ENCODE data around the gene AUTS2. TPM values are rescaled to one million over a fixed set of nuclear protein-coding genes. Genes with fewer than 3 reads are reported as not detected.

Gene AUTS2
- total and polyA plus RNA-seq, 11 donors = 3.4 to 14.0 (median 7.3) TPM

- intact Hi-C loops (cut with DNase I) = no loop called here
- Histone ChIP-seq H3K9me3 (peaks cover 0 to 14% (median 0%) of the 10 kb centered on the region in 12 donors), H3K36me3 (no peaks in the 10 kb centered on the region), H3K27me3 (no peaks in the 10 kb centered on the region), H3K27ac (no peak overlapping the region), H3K4me3 (no peak overlapping the region), H3K4me1 (no peaks in the 10 kb centered on the region)
- no peak for TF ChIP-seq CTCF (IDR thresholded peaks at IDR 0.05)
- TF ChIP-seq POLR2A (IDR thresholded peaks at IDR 0.05) = no peak
- no peak for DNase-seq
- WGBS, 4 donors = 97% methylated on average over 6 of the region's 6 CpGs
- ATAC-seq = no peak
Observed at GRCh38 chr7:69922026-69922803, 323.9 kb downstream of the AUTS2 start.

GRCh38 chr7:69927461-69927860 lies 329.2 kb downstream of the AUTS2 start:
- H3K27me3 ChIP-seq = no peaks in the 10 kb centered on the region
- ATAC-seq (no peak), DNase-seq (peak in 1 of 5 donors; percentile 56)
- no peak overlapping the region for H3K4me3 ChIP-seq
- TF ChIP-seq CTCF (IDR thresholded peaks at IDR 0.05) = no peak
- TF ChIP-seq POLR2A (IDR thresholded peaks at IDR 0.05) = no peak
- no peak overlapping the region for H3K27ac ChIP-seq
- H3K36me3 ChIP-seq = no peaks in the 10 kb centered on the region
- H3K4me1 ChIP-seq = no peaks in the 10 kb centered on the region
- H3K9me3 ChIP-seq = peaks cover 0 to 14% (median 0%) of the 10 kb centered on the region in 12 donors
- intact Hi-C loops (cut with DNase I) = no loop called here
- WGBS, 4 donors = 97 to 99% (median 98%) methylated on average over 7 to 10 of the region's 10 CpGs

- no peak overlapping the region for H3K27ac ChIP-seq
- intact Hi-C loops (cut with DNase I) = no loop called here
- no peak for DNase-seq
- H3K9me3 ChIP-seq = peaks cover 0 to 14% (median 0%) of the 10 kb centered on the region in 12 donors
- 94 to 97% (median 96%) methylated on average over 7 of the region's 7 CpGs for WGBS, 4 donors
- H3K36me3 ChIP-seq = no peaks in the 10 kb centered on the region
- ATAC-seq = no peak
- no peaks in the 10 kb centered on the region for H3K27me3 ChIP-seq
- no peaks in the 10 kb centered on the region for H3K4me1 ChIP-seq
- H3K4me3 ChIP-seq = no peak overlapping the region
- no peak for TF ChIP-seq POLR2A (IDR thresholded peaks at IDR 0.05)
- TF ChIP-seq CTCF (IDR thresholded peaks at IDR 0.05) = no peak
Observed at GRCh38 chr7:69928621-69929020, 330.3 kb downstream of the AUTS2 start.

DNA sequence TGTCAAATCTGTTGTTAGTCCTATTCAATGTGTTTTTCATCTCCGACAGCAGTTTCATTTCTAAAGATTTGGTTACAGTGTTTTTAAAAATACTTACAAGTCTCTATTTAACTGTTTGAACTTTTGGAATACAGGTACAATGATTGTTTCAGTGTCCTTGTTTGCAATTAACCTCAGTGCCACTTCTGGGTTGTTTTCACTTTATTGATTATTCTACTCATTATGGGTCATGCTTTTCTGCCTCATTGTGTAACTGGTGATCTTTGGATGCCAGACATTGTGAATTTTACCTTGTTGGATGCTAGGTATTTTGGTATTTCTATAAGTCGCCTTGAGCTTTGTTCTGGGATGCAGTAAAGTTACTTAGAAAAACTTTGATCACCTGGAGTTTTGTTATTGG lies 331.3 kb downstream of the AUTS2 start:
- intact Hi-C loops (cut with DNase I) = loop anchor here in 3 of 10 donors (10.0 kb wide), 4 partner anchors 235 to 1865 kb away; no protein-coding TSS in a partner anchor
- DNase-seq (no peak), ATAC-seq (no peak)
- Histone ChIP-seq H3K27ac (no peak overlapping the region), H3K4me1 (peaks cover 0 to 5% (median 0%) of the 10 kb centered on the region in 12 donors), H3K36me3 (no peaks in the 10 kb centered on the region), H3K27me3 (no peaks in the 10 kb centered on the region), H3K4me3 (no peak overlapping the region), H3K9me3 (peaks cover 0 to 9% (median 0%) of the 10 kb centered on the region in 12 donors)
- no peak for TF ChIP-seq CTCF (IDR thresholded peaks at IDR 0.05)
- no peak for TF ChIP-seq POLR2A (IDR thresholded peaks at IDR 0.05)
- WGBS, 4 donors = 84 to 93% (median 89%) methylated on average over 2 of the region's 2 CpGs
